ENCODE data around the gene TERT.

The TERT gene

GRCh38 chr5:1259806-1260480, 34.9 kb downstream of the TERT start:
- no peak for DNase-seq (ENCODE audit: low spot score)

DNA sequence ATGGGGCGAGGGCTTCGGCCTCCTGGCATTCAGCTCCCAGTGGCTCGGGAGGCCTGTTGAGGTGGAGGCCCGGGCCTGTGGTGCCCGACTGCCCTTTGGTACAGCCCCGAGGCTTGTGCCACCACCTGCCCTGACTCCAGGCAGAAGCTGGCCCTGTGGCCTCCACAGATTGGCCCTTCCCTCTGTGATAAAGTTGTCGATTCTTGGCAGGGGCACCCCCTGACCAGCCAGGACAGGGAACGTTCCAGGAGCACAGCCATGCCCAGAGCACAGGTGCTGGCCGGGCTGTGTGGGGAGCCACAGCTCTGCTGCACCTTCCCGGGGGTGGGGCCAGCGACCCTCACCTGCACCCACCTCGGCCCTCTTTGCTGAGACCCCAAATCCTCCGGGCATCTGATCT, 37.0 kb downstream of the TERT start:
- no peak for DNase-seq (ENCODE audit: low spot score)

GRCh38 chr5:1257363-1257762, 37.5 kb downstream of the TERT start:
- no peak for DNase-seq (ENCODE audit: low spot score)

GRCh38 chr5:1256776-1257175, 38.1 kb downstream of the TERT start:
- DNase-seq (ENCODE audit: low spot score) = no peak

DNA sequence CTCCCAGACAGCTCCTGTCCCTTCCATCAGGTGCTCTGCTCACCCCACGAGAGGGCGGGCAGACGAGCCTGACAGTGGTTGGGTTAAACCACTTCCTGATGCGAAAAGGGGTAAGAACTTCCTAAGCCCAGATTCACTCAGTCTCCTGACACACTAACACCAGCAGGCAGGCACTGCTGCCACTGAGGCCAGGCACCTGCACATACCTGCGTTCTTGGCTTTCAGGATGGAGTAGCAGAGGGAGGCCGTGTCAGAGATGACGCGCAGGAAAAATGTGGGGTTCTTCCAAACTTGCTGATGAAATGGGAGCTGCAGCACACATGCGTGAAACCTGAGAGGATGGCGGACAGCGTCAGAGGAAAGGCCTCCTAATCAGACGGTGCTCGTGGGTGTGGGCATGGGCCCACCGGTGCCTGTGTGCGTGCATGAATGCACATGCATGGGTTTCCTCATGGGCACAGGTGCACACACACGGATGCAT, 39.7 kb downstream of the TERT start:
- no peak for DNase-seq (ENCODE audit: low spot score)

DNA sequence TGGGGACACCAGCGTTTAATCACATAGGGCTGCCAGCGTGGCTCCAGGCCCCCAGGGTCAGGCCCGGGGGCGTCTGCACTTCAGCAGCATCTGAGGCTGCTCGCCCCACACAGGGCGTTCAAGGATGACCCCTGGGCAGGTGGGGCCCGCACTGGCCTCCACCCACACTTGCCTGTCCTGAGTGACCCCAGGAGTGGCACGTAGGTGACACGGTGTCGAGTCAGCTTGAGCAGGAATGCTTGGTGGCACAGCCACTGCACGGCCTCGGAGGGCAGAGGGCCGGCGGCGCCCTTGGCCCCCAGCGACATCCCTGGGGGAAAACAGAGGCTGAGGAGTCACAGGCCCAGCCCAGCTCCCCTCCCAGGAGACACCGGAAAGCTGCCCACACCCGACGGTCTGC, 40.7 kb downstream of the TERT start:
- no peak for DNase-seq (ENCODE audit: low spot score)

- DNase-seq (ENCODE audit: low spot score) = no peak
Measured at GRCh38 chr5:1253456-1254105, 41.3 kb downstream of the TERT start.

DNA sequence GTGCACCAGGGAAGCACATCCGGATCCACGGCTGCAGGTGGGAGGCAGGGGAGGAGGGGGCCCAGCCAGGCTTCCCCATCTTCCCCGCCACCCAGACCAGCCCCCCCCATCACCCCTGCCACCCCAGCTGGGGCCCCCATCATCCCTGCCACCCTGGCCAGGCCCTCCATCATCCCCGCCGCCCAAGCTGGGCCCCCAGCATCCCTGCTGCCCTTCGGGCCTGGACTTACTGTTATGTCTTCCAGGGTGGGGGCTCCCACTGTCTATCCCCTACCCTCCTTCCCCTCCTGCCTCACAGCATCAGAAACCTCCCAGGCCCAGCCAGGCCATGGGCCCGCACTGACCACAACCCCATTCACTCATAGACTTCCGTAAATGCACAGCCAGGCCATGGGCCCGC, 42.2 kb downstream of the TERT start:
- DNase-seq (ENCODE audit: low spot score) = no peak

GRCh38 chr5:1251678-1252580, 42.9 kb downstream of the TERT start:
- DNase-seq (ENCODE audit: low spot score) = no peak

GRCh38 chr5:1249366-1250280, 45.2 kb downstream of the TERT start:
- no peak for DNase-seq (ENCODE audit: low spot score)

DNA sequence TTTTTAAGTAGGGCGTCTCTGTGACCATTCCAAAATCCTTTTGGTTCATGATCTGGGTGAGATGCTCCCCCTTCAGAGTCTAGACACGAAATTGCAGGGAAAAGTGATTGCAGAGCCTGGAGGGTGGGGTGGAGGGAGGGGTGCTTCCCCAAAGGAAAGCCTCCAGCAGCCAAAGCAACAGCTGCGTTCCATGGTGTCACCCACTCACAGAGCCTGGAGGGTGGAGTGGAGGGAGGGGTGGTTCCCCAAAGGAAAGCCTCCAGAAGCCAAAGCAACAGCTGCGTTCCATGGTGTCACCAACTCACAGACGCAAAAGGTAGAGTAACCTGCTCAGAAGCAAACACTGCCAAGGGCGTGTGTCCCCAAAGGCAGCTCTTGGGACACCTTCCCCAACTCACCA, 47.1 kb downstream of the TERT start:
- no peak for DNase-seq (ENCODE audit: low spot score)

GRCh38 chr5:1246711-1247431, 48.0 kb downstream of the TERT start:
- DNase-seq (ENCODE audit: low spot score) = peak; percentile 41

GRCh38 chr5:1245905-1246576, 48.8 kb downstream of the TERT start:
- DNase-seq (ENCODE audit: low spot score) = no peak

DNA sequence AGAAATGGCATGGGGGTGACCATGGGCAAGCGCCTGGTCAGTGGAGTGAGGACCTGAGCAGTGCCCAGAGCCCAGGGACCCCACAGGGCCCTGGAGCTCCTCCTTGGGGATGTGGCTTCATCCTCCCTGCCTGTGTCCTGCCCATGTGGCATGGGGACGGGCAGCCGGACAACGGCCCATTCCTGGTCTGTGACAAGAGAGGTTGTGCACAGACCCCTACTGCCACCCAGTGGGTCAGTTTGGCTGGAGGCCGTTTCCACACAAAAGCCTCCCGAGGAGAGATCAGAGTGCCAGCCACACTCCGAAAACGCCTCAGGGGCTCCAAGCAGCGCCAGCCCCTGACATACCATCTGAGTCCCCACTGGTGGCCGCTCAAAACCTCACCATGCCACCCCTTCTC, 49.9 kb downstream of the TERT start:
- no peak for DNase-seq (ENCODE audit: low spot score)

- no peak for DNase-seq (ENCODE audit: low spot score)
Measured at GRCh38 chr5:1244255-1244654, 50.6 kb downstream of the TERT start.

DNA sequence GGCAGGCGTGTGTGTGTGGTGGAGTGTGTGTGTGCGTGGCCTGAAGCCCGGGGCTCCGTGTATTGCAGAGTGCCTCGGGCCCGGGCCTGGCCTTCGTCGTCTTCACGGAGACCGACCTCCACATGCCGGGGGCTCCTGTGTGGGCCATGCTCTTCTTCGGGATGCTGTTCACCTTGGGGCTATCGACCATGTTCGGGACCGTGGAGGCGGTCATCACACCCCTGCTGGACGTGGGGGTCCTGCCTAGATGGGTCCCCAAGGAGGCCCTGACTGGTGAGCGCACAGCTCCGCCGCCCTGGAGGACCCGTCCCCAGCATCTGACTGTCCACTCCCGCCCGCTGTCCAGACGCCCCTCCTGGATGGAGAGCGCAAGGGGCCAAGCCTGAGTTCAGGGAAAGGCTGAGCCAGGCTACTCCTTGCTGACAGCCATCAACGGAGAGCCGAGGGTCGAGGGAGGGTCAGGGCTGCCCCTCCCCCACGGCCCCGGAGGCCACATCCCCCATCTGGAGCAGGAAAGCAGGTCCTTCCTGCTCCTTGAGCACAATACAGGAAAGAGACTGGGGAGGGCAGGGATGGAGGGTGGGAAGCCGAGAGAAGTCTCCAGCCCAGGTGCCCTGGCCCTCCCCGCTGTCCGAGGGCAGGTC, 51.3 kb downstream of the TERT start:
- DNase-seq (ENCODE audit: low spot score) = no peak

DNA sequence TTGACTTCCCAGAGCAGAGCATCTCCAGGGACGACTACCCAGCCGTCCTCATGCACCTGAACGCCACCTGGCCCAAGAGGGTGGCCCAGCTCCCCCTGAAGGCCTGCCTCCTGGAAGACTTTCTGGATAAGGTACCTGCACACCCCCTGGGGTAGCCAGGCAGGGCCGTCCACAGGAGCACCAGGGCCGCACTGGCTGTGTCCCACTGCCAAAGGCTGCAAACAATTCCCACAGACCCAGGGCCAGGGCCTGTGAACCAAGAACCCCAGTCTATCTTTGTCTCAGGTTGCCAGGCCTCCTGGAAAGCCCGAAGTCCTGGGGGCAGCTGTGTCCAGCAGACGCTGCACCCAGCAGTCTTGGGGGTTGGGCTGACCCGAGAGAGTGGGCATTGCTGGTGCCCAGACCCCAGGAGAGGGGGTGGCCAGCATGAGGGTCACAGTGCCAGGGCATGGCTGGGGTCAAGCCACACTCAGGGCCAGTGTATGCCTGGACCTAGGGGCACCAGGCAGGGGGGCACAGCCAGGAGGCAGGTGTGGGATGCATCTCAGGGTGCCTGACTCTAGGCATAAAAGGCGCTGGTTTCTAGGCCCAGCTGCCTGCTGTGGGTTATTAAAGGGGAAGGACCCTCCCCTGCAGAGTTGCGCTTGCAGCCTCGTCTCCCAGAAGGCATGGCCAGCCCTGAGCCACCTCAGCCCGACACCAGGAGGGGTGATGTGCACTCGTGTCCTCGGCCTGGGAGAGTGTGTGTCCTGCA, 52.0 kb downstream of the TERT start:
- no peak for DNase-seq (ENCODE audit: low spot score)

DNA sequence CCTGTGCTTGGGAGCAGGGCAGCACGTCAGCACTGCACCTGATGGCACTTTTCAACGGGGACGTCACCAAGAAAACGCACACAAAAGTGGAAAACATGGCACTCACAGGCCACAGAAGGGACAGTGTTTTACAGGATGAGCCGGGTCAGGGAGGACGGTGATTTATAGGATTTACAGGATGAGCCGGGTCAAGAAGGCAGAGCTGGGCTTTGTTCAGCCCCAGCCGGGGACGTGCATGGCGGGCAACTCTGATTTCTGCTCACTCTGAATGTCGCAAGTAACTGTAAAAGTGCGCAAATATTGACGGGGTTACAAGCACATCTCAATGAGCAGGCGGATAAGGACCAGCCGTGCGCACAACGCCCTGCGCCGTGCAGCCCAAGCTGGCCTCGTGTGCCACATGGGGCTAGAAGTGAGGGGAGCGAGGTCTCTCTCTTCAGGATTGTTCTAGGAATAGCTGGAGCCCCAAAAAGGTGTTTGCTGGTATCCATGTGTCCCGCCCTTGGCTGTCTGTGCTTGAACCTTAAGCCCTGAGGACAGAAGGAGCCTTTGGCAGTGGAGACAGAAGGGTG, 53.3 kb downstream of the TERT start:
- DNase-seq (ENCODE audit: low spot score) = no peak
